GM18861 (cell line): ENCODE data around the gene TMEM169.
A peak's percentile ranks its signal among the peaks of the same experiment; 100 is the strongest.
"Not testable (repeated sequence)": the region's sequence is repeated elsewhere in the genome, so short reads cannot be mapped to it uniquely, and the experiment has no call there.

Source experiments
- ATAC-seq: cut with Tn5 transposase; IDR thresholded peaks from one replicate; pipeline ENCODE4 v1.9.1; 2021; ENCODE audit not compliant: unreplicated experiment

Gene TMEM169

GRCh38 chr2:216130346-216130971, 48.7 kb downstream of the TMEM169 start:
- ATAC-seq, result no peak

DNA sequence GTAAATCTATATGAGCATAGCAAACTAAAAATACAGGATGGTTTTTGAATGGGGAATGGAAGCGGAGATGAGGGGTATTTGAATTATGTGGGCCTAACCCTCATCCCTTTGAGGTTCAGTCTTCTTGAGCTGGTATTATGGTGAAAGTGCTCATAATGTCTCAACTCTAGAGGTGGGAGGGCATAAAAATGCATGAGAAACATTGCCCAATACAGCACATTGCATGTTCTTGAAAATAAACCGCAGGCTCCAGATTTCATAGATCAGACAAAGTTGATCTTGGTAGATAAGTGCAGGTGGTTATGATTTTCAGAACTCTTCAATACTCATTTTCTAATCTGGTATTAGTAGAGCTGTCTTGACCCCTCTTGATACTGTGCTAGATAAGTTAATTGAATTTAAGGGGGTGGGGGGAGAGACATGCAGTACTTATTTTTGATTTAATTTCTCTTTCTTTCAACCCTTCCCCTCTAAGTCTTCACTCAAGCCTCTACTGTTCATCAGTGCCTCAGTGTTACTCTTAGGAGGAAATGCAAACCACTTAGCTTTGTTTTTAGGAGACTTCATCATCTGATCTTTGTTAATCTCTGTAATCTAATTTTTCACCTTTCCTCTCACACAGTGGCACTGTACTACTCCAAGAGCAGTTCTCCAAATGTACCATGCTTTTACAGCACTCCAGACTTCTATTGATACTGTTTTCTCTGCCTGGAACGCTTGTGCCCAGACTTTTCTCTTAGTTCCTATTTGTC, 49.6 kb downstream of the TMEM169 start:
- ATAC-seq, result no peak

DNA sequence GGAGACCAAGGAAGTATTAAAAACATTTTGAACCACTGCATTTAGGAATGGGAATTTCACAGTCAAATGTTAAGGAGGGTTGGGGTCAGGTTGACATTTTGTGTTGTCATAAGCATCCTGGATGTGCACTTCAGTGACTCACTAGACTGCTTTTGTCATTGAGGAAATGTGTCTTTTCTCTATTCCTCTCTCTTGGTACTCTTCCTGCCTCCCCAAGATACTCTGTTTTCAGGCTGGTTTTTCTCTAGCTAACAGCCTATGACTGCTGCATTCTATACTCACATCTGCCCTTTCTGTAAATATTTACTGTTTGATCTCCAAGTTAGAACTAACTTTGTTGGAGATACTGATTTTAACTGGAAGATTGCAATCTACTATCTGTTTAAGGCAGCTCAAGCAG, 50.9 kb downstream of the TMEM169 start:
- no peak for ATAC-seq

GRCh38 chr2:216133397-216133796, 51.7 kb downstream of the TMEM169 start:
- ATAC-seq, result no peak

DNA sequence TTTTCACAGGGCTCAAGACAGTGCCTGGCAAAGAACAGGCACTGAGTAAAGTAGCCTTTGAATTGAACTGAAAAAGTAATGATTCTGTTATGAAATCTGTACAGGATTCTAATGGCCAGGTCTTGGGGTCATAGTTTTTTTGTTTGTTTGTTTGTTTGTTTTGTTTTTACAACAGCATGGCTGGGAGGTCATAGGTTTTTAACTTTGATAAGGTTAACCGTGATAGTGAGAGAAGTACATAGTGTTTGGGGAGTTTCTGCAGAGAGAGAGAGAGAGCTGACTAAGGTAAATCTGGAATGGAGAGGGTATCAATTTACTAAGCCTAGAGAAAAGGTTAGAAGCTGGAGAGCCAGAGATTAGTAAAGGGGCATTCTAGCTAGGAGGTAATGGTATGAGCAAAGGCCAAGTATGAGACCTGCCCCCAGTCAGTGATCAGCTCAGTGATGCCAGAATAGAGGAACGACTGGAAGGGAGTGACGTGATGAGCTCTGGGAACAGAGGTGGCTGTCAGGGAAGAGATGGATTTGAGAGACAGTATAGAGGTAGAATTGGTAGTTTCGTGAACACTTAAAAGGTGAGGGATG, 53.3 kb downstream of the TMEM169 start:
- ATAC-seq, result no peak

DNA sequence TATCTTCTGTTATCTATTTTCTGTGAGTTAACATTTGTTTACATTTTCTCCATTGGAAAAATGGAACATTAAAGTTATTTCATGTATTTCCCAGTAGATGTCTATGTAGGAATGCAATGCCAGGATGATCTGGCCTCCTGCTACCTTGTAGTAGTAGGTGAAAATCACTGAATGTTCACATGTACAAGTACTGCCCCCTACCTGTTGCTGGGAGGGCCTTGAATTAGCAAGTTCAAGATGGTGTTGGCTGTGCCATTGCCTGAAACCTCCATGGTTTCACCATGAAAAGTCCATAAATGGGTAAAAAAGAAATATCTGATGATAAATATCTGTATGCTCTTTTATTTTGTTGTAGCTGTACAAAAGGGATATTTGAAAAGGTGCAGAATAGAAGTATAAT, 58.2 kb downstream of the TMEM169 start:
- no peak for ATAC-seq

- not testable (repeated sequence) for ATAC-seq
Measured at GRCh38 chr2:216141516-216141915, 59.8 kb downstream of the TMEM169 start.

DNA sequence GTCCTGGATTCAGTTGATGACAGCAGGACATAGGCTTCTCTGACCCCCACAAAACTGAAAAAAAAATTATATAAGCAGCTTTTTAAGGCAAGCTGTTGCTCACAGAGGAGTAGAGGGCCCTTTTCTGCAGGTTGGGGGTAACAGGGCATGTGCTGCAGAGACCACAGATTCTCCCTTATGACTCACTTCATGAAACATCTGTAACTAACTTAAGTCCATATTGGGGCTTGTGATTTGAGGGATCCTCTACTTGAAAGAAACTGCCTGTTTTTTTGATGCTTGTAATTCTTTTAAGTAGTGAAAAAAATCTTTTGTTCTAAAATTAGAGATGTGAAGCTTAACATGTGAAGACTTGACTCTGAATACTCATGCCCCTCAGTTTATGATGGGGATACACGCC, 60.8 kb downstream of the TMEM169 start:
- ATAC-seq, result peak; percentile 96

DNA sequence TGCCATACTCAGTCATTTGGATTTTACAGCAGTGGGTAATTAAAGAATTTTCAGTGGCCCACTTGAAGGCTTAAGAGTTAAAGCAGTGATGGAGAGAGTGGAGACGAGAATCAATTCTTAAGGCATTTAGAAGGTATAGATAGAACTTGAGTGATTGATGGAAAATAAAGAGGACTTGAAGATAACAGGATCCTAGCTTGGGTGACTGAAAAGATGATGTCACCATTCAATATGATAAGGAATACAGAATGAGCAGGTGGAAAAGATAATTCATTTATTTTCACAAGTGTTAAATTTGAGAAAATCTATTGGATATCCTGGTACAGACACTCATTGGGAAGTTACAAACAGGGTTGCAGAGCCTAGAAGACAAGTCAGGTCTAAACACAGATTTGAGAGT, 62.7 kb downstream of the TMEM169 start:
- ATAC-seq, result no peak

GRCh38 chr2:216144857-216145256, 63.1 kb downstream of the TMEM169 start:
- no peak for ATAC-seq

GRCh38 chr2:216146573-216146972, 64.9 kb downstream of the TMEM169 start:
- ATAC-seq, result no peak

DNA sequence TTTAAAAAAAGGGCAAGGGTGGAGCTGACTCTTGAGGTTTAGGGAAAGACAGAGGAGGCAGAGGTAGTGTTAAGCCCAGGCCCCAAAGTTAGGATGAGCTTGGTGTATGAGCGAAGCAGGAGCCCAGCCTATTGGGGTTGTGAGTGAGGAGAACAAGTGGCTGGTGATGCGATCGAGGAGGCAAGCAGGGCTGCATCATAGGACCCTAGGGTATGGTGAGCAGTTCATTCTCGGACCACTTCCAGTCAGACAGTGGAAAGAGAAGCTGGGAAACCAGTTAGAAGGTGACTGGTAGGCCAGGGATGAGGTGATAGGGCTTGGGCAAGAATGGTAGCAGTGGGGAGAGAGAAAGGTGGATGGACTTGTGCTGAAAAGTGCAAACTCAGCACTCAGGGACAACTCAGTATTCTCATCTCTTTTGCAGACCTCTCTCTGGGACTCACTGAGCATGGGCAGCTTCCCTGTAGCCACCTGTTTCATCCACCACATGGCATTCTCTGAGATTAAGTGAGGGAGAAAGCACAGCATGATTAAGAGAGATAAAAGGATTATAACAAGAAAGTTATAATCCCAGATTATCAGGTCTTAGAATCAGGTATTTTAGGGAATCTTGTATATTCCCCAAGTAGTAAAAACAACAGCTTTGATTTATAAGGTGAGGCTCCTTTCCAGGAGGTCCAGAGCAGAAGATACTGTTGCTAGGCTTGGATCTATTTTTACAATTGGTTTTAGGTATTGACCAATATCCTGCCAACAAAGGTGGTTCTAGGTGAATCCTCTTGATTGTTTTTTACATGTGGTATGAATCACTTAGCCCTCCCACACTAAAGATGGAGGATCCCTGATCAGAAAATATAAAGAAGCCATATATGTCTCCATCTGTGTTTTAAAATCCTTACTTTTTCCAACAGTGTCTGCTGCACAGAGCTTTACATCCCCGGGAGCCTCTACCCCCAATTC, 65.7 kb downstream of the TMEM169 start:
- ATAC-seq, result no peak

DNA sequence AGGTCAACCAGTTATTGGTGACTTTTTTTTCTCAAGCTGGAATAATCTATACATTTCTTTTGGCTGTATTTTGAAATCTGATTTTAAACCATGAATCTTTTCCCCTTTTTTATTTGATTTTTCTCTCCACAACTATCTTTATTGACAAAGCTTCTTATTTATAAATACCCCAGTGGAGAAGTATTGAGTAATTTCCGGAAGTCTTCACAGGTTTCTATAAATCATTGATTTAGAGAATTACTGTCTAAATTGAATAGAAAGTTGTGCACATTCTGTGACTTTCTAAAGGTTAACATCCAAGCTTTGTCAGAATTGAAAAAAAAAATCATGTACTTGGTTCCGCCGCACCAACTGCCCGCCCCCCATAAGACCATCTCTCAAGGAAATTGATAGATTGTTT, 67.3 kb downstream of the TMEM169 start:
- ATAC-seq, result no peak

GRCh38 chr2:216149741-216150140, 68.0 kb downstream of the TMEM169 start:
- no peak for ATAC-seq

DNA sequence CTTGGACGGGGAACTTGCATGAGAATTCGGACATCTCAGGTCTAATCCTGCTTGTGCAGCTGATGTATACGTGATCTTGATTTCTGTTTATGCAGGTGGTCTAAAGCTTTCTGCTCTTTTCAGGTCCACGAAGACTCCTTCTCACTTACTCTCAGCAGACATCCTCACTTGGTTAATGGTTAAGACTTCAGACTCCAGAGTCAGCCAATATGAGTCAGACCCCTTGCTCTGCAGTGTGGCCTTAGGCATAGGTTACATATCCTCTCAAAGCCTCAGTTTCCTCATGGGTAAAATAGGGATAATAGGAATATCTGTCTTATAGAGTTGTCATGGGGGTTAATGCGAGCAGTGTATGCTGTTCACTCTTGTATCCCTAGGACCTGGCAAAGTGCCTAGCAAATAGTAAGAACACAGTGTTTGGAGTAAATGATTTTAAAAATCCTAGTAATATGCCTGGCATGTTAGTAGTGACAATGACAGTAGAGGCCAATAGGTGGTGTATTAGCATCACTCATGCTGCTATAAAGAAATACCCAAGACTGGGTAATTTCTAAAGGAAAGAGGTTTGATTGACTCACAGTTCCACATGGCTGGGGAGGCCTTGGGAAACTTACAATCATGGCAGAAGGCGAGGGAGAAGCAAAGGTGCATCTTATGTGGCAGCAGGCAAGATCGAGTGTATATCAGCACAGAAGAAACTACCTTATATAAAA, 69.8 kb downstream of the TMEM169 start:
- ATAC-seq, result no peak
